Measurements from ENCODE around the gene CYB561. TPM values are rescaled to one million over a fixed set of nuclear protein-coding genes. Genes with fewer than 3 reads are reported as not detected.
A peak's percentile ranks its signal among the peaks of the same experiment; 100 is the strongest.

The CYB561 gene
- total and polyA plus RNA-seq, 9 of the 15 experiments (the other 6 are each of a cell fraction or from before 2014, with no cell fraction given): 4.0 to 30.8 (median 17.4) TPM

DNA sequence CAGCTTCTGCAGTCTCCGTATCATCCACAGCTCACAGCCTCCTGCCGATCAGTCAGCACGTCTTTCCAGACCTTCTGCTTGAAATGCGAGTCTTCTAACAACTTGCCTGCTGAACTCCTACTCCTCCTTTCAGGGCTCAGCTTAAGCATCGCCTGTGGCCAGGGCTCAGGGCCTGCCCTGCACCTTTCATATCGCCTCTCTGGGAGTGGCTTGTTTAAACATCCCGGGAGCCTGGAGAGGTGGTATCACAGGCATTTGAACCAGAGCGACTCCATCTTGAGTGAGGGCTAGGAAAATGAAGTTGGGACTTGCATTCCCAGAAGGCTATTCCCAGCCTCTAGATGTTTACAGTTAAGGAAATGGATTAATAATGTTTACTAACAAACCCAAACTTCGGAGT, 13.9 kb upstream of the CYB561 start (continued):
- TF ChIP-seq, protein P1, sequence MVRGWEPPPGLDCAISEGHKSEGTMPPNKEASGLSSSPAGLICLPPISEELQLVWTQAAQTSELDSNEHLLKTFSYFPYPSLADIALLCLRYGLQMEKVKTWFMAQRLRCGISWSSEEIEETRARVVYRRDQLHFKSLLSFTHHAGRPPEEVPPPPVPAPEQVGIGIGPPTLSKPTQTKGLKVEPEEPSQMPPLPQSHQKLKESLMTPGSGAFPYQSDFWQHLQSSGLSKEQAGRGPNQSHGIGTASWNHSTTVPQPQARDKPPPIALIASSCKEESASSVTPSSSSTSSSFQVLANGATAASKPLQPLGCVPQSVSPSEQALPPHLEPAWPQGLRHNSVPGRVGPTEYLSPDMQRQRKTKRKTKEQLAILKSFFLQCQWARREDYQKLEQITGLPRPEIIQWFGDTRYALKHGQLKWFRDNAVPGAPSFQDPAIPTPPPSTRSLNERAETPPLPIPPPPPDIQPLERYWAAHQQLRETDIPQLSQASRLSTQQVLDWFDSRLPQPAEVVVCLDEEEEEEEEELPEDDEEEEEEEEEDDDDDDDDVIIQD (CRISPR knock-in tag; IDR thresholded peaks at IDR 0.05): 0 out of 2 replicates have a peak, but pooled peaks have one; percentile 74
- TF ChIP-seq, protein P2, sequence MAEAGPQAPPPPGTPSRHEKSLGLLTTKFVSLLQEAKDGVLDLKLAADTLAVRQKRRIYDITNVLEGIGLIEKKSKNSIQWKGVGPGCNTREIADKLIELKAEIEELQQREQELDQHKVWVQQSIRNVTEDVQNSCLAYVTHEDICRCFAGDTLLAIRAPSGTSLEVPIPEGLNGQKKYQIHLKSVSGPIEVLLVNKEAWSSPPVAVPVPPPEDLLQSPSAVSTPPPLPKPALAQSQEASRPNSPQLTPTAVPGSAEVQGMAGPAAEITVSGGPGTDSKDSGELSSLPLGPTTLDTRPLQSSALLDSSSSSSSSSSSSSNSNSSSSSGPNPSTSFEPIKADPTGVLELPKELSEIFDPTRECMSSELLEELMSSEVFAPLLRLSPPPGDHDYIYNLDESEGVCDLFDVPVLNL (CRISPR knock-in tag; IDR thresholded peaks at IDR 0.05; ENCODE audit: low read depth): no peak
- TF ChIP-seq ZNF212 (CRISPR knock-in tag; IDR thresholded peaks at IDR 0.05) (peak; percentile 62; the same call in 1 of the 2 replicates), RBM39 (optimal IDR thresholded peaks at IDR 0.05; ENCODE audit: low read depth, low read length) (no peak), WHSC1 (IDR thresholded peaks at IDR 0.05; ENCODE audit: low read length) (no peak), GABPA (tag; conservative IDR thresholded peaks at IDR 0.05; ENCODE audit: low read depth) (0 out of 2 replicates have a peak, but pooled peaks have one; percentile 12), RUNX1 (IDR thresholded peaks at IDR 0.05; ENCODE audit: low read depth) (no peak), GTF2A2 (tag; IDR thresholded peaks at IDR 0.05) (peak; percentile 91), MEF2D (tag; conservative IDR thresholded peaks at IDR 0.05; ENCODE audit: low read depth) (peak; percentile 92), ZNF668 (CRISPR knock-in tag; IDR thresholded peaks at IDR 0.05) (peak; percentile 90), CBX8 (IDR thresholded peaks at IDR 0.05; ENCODE audit: borderline replicate concordance, extremely low read depth, low read depth, low read length, poor library complexity, severe bottlenecking) (no peak), NR4A1 (CRISPR knock-in tag; IDR thresholded peaks at IDR 0.05) (peak; percentile 28; the same call in 1 of the 2 replicates), NR4A1 (tag; IDR thresholded peaks at IDR 0.05) (peak; percentile 97), ZNF76 (CRISPR knock-in tag; IDR thresholded peaks at IDR 0.05; ENCODE audit: borderline replicate concordance) (peak; percentile 83; the same call in 1 of the 2 replicates), MECOM (CRISPR knock-in tag; IDR thresholded peaks at IDR 0.05) (peak; percentile 87), YBX1 (IDR thresholded peaks at IDR 0.05) (no peak), KLF6 (CRISPR knock-in tag; IDR thresholded peaks at IDR 0.05; ENCODE audit: borderline replicate concordance) (peak; percentile 90; the same call in 1 of the 2 replicates), E2F3 (CRISPR knock-in tag; IDR thresholded peaks at IDR 0.05) (peak; percentile 74; the same call in 1 of the 2 replicates), ZNF232 (CRISPR knock-in tag; IDR thresholded peaks at IDR 0.05) (no peak), ZKSCAN8 (CRISPR knock-in tag; IDR thresholded peaks at IDR 0.05) (peak; percentile 81), DDX20 (tag; IDR thresholded peaks at IDR 0.05; ENCODE audit: low read depth) (peak; percentile 88), ZNF445 (CRISPR knock-in tag; IDR thresholded peaks at IDR 0.05; ENCODE audit: low read depth) (peak; percentile 59; the same call in 1 of the 2 replicates)
- TF ChIP-seq, protein P3, sequence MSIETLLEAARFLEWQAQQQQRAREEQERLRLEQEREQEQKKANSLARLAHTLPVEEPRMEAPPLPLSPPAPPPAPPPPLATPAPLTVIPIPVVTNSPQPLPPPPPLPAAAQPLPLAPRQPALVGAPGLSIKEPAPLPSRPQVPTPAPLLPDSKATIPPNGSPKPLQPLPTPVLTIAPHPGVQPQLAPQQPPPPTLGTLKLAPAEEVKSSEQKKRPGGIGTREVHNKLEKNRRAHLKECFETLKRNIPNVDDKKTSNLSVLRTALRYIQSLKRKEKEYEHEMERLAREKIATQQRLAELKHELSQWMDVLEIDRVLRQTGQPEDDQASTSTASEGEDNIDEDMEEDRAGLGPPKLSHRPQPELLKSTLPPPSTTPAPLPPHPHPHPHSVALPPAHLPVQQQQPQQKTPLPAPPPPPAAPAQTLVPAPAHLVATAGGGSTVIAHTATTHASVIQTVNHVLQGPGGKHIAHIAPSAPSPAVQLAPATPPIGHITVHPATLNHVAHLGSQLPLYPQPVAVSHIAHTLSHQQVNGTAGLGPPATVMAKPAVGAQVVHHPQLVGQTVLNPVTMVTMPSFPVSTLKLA (conservative IDR thresholded peaks at IDR 0.05): no peak
- TF ChIP-seq, protein P4, sequence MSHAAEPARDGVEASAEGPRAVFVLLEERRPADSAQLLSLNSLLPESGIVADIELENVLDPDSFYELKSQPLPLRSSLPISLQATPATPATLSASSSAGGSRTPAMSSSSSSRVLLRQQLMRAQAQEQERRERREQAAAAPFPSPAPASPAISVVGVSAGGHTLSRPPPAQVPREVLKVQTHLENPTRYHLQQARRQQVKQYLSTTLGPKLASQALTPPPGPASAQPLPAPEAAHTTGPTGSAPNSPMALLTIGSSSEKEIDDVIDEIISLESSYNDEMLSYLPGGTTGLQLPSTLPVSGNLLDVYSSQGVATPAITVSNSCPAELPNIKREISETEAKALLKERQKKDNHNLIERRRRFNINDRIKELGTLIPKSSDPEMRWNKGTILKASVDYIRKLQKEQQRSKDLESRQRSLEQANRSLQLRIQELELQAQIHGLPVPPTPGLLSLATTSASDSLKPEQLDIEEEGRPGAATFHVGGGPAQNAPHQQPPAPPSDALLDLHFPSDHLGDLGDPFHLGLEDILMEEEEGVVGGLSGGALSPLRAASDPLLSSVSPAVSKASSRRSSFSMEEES (CRISPR knock-in tag; IDR thresholded peaks at IDR 0.05): peak; percentile 42; the same call in 1 of the 2 replicates
